ENCODE data around the gene NALCN.

Gene NALCN

DNA sequence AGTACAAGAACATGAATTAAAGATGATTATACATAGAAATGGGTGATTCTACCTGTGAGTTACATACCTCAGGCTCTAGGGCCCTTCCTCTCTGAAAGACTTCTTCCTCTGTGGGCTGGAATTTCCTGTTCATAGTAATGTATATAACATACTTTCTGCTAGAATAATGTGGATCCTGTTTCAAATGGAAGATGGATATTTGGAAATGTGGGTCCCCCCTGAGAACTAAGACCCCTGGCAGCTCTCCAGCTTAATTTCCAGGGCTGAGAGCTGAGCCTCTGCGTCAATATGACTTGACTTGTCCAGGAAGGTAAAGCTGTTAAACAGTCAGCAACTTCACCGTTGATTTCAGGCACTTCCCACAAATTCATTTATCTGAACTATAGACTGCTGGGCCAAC lies 296.3 kb downstream of the NALCN start:
- TF ChIP-seq, protein P1, sequence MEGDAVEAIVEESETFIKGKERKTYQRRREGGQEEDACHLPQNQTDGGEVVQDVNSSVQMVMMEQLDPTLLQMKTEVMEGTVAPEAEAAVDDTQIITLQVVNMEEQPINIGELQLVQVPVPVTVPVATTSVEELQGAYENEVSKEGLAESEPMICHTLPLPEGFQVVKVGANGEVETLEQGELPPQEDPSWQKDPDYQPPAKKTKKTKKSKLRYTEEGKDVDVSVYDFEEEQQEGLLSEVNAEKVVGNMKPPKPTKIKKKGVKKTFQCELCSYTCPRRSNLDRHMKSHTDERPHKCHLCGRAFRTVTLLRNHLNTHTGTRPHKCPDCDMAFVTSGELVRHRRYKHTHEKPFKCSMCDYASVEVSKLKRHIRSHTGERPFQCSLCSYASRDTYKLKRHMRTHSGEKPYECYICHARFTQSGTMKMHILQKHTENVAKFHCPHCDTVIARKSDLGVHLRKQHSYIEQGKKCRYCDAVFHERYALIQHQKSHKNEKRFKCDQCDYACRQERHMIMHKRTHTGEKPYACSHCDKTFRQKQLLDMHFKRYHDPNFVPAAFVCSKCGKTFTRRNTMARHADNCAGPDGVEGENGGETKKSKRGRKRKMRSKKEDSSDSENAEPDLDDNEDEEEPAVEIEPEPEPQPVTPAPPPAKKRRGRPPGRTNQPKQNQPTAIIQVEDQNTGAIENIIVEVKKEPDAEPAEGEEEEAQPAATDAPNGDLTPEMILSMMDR (IDR thresholded peaks at IDR 0.05; ENCODE audit: low read length, missing control alignments) = no peak
- no peak for DNase-seq (ENCODE audit: low read depth)
- H3K4me3 ChIP-seq (replicated peaks; ENCODE audit: low read depth, low read length) = no peak overlapping the region

DNA sequence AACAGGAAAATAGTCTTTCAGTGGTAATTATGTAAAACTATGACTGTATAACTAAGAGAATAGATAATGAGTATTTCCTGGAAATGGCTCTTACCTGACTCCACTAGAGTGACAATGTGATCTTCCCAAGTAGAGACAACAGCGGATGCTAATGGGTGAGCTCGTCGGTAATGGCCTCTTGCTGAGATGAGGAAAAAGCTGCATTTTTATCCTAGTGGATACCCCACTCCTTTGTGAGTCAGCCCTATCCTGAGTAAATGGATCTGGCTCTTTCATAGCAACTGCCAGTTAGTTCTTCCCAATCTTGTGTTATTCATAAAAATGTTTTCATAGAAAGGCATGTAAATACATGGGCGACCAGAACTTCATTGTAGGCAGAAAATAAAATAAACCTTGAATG lies 299.5 kb downstream of the NALCN start:
- TF ChIP-seq, protein P1 (IDR thresholded peaks at IDR 0.05; ENCODE audit: low read length, missing control alignments) = no peak
- no peak overlapping the region for H3K4me3 ChIP-seq (replicated peaks; ENCODE audit: low read depth, low read length)
- no peak for DNase-seq (ENCODE audit: low read depth)

- no peak overlapping the region for H3K4me3 ChIP-seq (replicated peaks; ENCODE audit: low read depth, low read length)
- no peak for DNase-seq (ENCODE audit: low read depth)
- TF ChIP-seq, protein P1 (IDR thresholded peaks at IDR 0.05; ENCODE audit: low read length, missing control alignments) = no peak
Measured at GRCh38 chr13:101116341-101116740, 300.0 kb downstream of the NALCN start.

DNA sequence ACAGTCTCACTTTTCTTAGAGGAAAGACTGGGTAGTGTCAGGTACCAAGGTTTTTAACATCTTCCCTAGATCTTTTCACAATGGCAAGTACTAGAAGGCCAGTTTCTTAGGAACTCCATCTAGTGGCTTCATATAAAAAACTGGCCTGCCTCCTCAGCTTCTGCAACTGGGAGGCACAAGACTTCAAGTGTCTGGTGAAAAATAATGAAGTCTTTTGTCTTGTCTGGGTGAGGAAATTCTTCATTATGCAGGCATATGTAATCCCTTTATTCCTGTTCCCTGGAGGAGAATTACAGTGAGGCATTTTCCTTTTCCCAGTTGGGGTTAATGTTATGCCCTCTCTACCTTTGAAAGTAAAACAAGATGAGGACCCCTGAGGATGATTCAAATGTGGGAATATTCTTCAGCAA lies 300.5 kb downstream of the NALCN start:
- TF ChIP-seq, protein P1 (IDR thresholded peaks at IDR 0.05; ENCODE audit: low read length, missing control alignments) = peak; percentile 19
- no peak overlapping the region for H3K4me3 ChIP-seq (replicated peaks; ENCODE audit: low read depth, low read length)
- DNase-seq (ENCODE audit: low read depth) = peak; percentile 3

- no peak for DNase-seq (ENCODE audit: low read depth)
- TF ChIP-seq, protein P1 (IDR thresholded peaks at IDR 0.05; ENCODE audit: low read length, missing control alignments) = no peak
- H3K4me3 ChIP-seq (replicated peaks; ENCODE audit: low read depth, low read length) = no peak overlapping the region
Measured at GRCh38 chr13:101111894-101112293, 304.4 kb downstream of the NALCN start.

GRCh38 chr13:101109005-101109404 lies 307.3 kb downstream of the NALCN start:
- TF ChIP-seq, protein P1 (IDR thresholded peaks at IDR 0.05; ENCODE audit: low read length, missing control alignments) = no peak
- no peak for DNase-seq (ENCODE audit: low read depth)
- no peak overlapping the region for H3K4me3 ChIP-seq (replicated peaks; ENCODE audit: low read depth, low read length)

DNA sequence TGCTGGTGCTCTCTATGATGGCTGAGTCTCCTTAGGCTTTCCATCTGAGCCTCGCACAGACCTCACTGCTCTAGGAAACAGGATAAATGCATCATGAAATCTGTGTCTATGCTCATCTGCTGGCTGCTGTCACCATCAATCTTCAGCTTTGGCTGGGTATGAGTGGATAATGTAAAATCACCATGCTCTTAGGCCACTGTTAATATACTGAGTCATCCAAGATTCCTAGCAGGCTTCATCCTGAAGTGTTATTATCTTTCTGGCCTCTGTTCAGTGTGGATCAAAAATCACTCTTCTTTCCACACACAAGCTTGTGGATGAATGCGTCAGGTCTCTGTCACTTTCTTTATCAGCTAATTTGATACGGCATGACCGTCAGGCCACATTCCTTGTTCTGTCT lies 317.4 kb downstream of the NALCN start:
- DNase-seq (ENCODE audit: low read depth) = no peak
- TF ChIP-seq, protein P1 (IDR thresholded peaks at IDR 0.05; ENCODE audit: low read length, missing control alignments) = no peak
- H3K4me3 ChIP-seq (replicated peaks; ENCODE audit: low read depth, low read length) = no peak overlapping the region

Measured in fibroblast of pulmonary artery (primary cell).